ENCODE results near the gene LCTL. TPM values are rescaled to one million over a fixed set of nuclear protein-coding genes. Genes with fewer than 3 reads are reported as not detected.

Gene LCTL
- total RNA-seq, 3 donors from 2014 or later, result not detected

DNA sequence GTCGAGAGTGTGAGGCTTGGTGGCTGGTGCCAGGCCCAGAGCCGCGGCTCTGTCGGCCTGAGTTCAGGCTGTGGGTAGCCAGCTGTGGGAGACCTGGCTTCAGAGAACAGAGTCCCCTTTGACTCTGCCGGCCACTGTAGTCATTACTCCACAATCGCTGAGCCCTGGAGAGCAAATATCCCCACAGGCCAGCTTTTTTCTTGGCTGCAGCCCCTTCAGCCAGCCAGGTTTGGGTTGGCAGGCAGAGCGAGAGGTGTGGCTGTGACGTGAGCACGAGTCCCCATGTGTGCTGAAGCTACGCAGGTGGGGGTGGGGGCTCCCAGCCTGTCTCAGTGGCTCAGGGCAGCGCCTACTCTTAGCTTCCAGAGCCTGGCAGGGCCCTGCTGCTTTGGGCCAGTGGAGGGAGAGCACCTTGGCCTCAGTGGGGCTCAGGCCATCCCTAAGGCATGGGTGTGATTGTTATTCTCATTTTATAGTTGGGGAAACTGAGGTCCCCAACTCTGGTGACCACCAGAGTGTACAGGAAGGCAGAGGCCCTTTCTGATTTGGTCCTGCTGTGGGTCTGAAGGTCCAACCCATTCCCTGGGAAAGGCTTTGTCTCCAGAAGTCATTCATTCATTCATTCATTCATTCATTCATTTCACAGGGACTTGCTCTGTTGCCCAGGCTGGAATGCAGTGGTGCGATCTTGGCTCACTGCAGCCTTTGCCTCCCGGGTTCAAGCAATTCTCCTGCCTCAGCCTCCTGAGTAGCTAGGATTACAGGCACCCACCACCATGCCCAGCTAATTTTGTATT, 45.7 kb upstream of the LCTL start:
- intact Hi-C loops (cut with DNase I; ENCODE audit: low total_unique reads), result no loop called here

DNA sequence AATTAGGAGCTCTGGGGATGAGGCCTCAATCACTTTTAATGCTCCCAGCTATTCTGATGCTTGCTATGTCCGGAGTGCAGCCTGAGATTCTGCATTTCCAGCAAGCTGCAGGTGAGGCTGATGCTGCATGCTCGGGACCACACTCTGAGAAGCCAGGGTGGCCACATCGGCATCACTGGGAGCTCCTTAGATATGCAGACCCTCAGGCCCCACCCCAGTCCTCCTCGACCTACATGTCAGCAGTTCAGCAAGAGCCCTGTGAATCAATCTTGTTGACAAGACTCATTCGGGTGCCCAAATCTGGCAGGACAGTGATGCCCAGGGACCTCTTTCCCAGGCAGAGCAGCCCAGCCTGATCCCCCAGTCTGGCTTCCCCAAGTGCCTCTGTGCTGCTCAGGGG, 44.1 kb upstream of the LCTL start:
- intact Hi-C loops (cut with DNase I; ENCODE audit: low total_unique reads), result loop anchor here (10.0 kb wide), 1 partner anchor 245 kb away; no protein-coding TSS in a partner anchor
- H3K27me3 ChIP-seq, result no peaks in the 10 kb centered on the region
- no peaks in the 10 kb centered on the region for H3K4me1 ChIP-seq
- H3K27ac ChIP-seq, result no peak overlapping the region
- H3K9me3 ChIP-seq, result no peaks in the 10 kb centered on the region
- no peaks in the 10 kb centered on the region for H3K36me3 ChIP-seq
- no peak overlapping the region for H3K4me3 ChIP-seq
- TF ChIP-seq POLR2AphosphoS5 (IDR thresholded peaks at IDR 0.05) (no peak), POLR2A (IDR thresholded peaks at IDR 0.05) (no peak)
- TF ChIP-seq, protein P1, sequence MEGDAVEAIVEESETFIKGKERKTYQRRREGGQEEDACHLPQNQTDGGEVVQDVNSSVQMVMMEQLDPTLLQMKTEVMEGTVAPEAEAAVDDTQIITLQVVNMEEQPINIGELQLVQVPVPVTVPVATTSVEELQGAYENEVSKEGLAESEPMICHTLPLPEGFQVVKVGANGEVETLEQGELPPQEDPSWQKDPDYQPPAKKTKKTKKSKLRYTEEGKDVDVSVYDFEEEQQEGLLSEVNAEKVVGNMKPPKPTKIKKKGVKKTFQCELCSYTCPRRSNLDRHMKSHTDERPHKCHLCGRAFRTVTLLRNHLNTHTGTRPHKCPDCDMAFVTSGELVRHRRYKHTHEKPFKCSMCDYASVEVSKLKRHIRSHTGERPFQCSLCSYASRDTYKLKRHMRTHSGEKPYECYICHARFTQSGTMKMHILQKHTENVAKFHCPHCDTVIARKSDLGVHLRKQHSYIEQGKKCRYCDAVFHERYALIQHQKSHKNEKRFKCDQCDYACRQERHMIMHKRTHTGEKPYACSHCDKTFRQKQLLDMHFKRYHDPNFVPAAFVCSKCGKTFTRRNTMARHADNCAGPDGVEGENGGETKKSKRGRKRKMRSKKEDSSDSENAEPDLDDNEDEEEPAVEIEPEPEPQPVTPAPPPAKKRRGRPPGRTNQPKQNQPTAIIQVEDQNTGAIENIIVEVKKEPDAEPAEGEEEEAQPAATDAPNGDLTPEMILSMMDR (IDR thresholded peaks at IDR 0.05), result no peak
- no peak for DNase-seq (ENCODE audit: low spot score in 2 of 2)

More for the DNA sequence above, 45.7 kb upstream of the LCTL start:
- Histone ChIP-seq H3K9me3 (no peaks in the 10 kb centered on the region), H3K4me1 (no peaks in the 10 kb centered on the region), H3K27me3 (no peaks in the 10 kb centered on the region), H3K36me3 (no peaks in the 10 kb centered on the region), H3K4me3 (no peak overlapping the region), H3K27ac (peak overlapping the region in 1 of 2 donors; percentile 55)
- peak in 1 of 2 donors; percentile 53 for DNase-seq (ENCODE audit: low spot score in 2 of 2)
- TF ChIP-seq, protein P1 (IDR thresholded peaks at IDR 0.05), result no peak
- no peak for TF ChIP-seq POLR2AphosphoS5 (IDR thresholded peaks at IDR 0.05)
- TF ChIP-seq POLR2A (IDR thresholded peaks at IDR 0.05), result no peak

DNA sequence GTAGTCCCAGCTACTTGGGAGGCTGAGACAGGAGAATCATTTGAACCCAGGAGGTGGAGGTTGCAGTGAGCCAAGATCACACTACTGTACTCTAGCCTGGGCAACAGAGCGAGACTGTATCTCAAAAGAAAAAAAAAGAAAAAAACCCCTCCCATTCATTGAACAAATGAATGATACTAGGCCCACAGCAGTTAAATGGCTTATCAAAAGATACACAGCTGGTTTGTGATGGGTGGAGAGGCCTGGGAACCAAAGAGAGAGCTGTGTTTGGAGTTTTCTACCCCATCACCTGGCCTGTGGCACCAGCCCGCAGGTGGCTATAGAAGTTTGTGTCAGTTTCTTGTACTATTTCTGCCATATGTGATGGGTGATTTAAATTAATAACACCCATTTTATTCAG, 43.1 kb upstream of the LCTL start:
- intact Hi-C loops (cut with DNase I; ENCODE audit: low total_unique reads), result loop anchor here (10.0 kb wide), 1 partner anchor 246 kb away; no protein-coding TSS in a partner anchor
- Histone ChIP-seq H3K4me1 (no peaks in the 10 kb centered on the region), H3K36me3 (no peaks in the 10 kb centered on the region), H3K27ac (no peak overlapping the region), H3K27me3 (no peaks in the 10 kb centered on the region), H3K4me3 (no peak overlapping the region), H3K9me3 (no peaks in the 10 kb centered on the region)
- no peak for DNase-seq (ENCODE audit: low spot score in 2 of 2)
- TF ChIP-seq POLR2AphosphoS5 (IDR thresholded peaks at IDR 0.05) (no peak), POLR2A (IDR thresholded peaks at IDR 0.05) (no peak)
- TF ChIP-seq, protein P1 (IDR thresholded peaks at IDR 0.05), result no peak

DNA sequence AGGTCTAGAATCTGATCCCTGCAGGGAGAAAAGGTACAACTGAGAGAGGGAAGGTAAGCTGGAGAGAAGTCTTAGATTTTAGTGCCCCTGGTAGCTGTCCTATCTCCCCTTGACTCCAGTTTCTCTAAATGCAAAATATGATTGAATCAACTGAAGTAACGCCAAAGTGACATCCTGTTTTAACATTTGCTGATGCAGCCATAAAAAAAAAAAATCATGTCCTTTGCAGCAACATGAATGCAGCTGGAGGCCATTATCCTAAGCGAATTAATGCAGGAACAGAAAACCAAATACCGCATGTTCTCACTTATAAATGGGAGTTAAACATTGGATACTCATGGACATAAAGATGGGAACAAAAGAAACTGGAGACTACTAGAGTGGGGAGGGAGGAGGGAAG, 42.4 kb upstream of the LCTL start:
- no peak for DNase-seq (ENCODE audit: low spot score in 2 of 2)
- intact Hi-C loops (cut with DNase I; ENCODE audit: low total_unique reads), result loop anchor here (10.0 kb wide), 1 partner anchor 247 kb away; no protein-coding TSS in a partner anchor
- no peaks in the 10 kb centered on the region for H3K9me3 ChIP-seq

DNA sequence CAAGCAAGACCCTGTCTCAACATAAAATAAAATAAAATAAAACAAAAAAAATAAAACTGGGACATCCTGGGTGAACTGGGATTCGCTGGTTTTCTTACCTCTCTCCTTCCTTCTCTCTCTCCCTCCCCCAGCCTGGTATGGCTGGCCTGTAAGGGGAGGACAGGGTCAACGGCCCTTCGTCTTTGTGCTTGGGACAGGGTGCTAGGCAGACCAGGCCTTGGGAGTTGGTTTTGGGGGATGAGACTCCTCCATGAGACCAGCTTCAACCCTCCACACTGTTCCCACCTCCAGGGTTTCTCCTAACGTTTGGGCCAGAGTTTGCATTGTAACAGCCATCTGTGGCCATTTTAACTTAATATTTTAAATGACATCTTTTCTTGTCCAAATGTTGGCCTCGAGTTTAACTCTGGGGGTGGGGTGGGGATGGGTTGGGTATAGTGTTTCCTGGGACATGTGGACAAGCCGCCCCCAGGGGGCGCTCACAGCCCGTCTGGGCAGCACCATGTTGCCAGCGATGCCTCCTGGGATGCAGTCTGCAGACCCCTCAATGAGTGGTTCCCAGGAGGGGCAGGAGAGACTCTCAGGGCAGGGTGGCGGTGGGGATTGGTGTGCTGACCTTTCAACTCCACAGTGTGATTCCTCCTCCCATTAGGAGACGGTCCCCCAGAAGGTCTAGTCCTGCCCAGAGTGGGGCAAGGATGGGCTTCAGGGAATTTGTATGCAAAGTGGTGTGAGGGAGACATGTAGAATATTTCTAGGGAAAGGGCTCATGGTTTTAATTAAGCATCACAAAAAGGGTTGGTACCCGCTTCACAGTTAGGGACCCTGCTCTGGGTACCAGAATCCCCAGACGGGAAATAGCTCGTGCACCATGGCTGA, 37.7 kb upstream of the LCTL start:
- intact Hi-C loops (cut with DNase I; ENCODE audit: low total_unique reads), result loop anchor here (10.0 kb wide), 1 partner anchor 251 kb away; no protein-coding TSS in a partner anchor

More for the DNA sequence above, 42.4 kb upstream of the LCTL start:
- no peaks in the 10 kb centered on the region for H3K4me1 ChIP-seq
- no peaks in the 10 kb centered on the region for H3K27me3 ChIP-seq
- H3K4me3 ChIP-seq, result no peak overlapping the region
- no peaks in the 10 kb centered on the region for H3K36me3 ChIP-seq
- no peak for TF ChIP-seq POLR2AphosphoS5 (IDR thresholded peaks at IDR 0.05)
- H3K27ac ChIP-seq, result no peak overlapping the region

More for the DNA sequence above, 37.7 kb upstream of the LCTL start:
- Histone ChIP-seq H3K27ac (no peak overlapping the region), H3K36me3 (no peaks in the 10 kb centered on the region), H3K9me3 (no peaks in the 10 kb centered on the region), H3K4me3 (no peak overlapping the region), H3K4me1 (no peaks in the 10 kb centered on the region), H3K27me3 (no peaks in the 10 kb centered on the region)
- TF ChIP-seq POLR2A (IDR thresholded peaks at IDR 0.05), result no peak
- TF ChIP-seq POLR2AphosphoS5 (IDR thresholded peaks at IDR 0.05), result no peak
- TF ChIP-seq, protein P1 (IDR thresholded peaks at IDR 0.05), result peak; percentile 57 to 64 (median 62)
- peak in 1 of 2 donors; percentile 23 for DNase-seq (ENCODE audit: low spot score in 2 of 2)

Measured in breast epithelium (tissue), 4 donors.